Suprapubic skin (tissue), 4 donors: ENCODE data around the gene IQGAP2. TPM values are rescaled to one million over a fixed set of nuclear protein-coding genes. Genes with fewer than 3 reads are reported as not detected.

Experiments used
- DNase-seq, 2 donors: peaks; one replicate each; pipeline ENCODE4 v3.0.0-alpha.2; 2019; ENCODE audit warnings: low spot score in 2 of 2
- H3K27ac ChIP-seq: fragments of 200-600 bp; sonication (generic); one replicate; pipeline ENCODE4 v1.5.1; 2019
- H3K27me3 ChIP-seq: fragments of 200-600 bp; sonication (generic); one replicate; pipeline ENCODE4 v1.5.1; 2019
- H3K36me3 ChIP-seq: fragments of 200-600 bp; sonication (generic); one replicate; pipeline ENCODE4 v1.5.1; 2019
- H3K4me1 ChIP-seq: fragments of 200-600 bp; sonication (generic); one replicate; pipeline ENCODE4 v1.5.1; 2019
- H3K4me3 ChIP-seq: fragments of 200-600 bp; sonication (generic); one replicate; pipeline ENCODE4 v1.5.1; 2019; ENCODE audit warnings: mild to moderate bottlenecking
- H3K9me3 ChIP-seq: fragments of 200-600 bp; sonication (generic); one replicate; pipeline ENCODE4 v1.5.1; 2019
- EP300 ChIP-seq: sonication (generic); formaldehyde crosslinking; IDR thresholded peaks from one replicate; pipeline ENCODE4 v1.6.1; 2017; ENCODE audit warnings: antibody characterized with exemption
- POLR2A ChIP-seq, 2 donors: fragments of 450-650 bp; IDR thresholded peaks; one replicate each; pipeline ENCODE4 v1.6.1; 2017; ENCODE audit warnings: antibody characterized with exemption in 2 of 2, mild to moderate bottlenecking in 2 of 2, moderate library complexity in 2 of 2
- POLR2AphosphoS5 ChIP-seq, 3 donors: sonication (generic); formaldehyde crosslinking; IDR thresholded peaks; one replicate each; pipeline ENCODE4 v1.6.1; 2017; ENCODE audit warnings: antibody characterized with exemption in 3 of 3
- WGBS: methylation state at CpG from one replicate; pipeline ENCODE4 v1.1.5; 2018; 5-methylcytosine and 5-hydroxymethylcytosine counted together
- total RNA-seq, 4 donors: library from RNA; depleted of rRNA; stranded (reverse); fragments of >200 nt; gene quantifications; one replicate each; pipeline ENCODE4 v1.1.0, GENCODE V29; 2016
- TF ChIP-seq, protein P1 (sequence below), 2 donors: fragments of 200-600 bp in 1 of 2; fragments of 450-650 bp in 1 of 2; sonication (generic) in 1 of 2; IDR thresholded peaks; one replicate each; pipeline ENCODE4 v1.5.1; 2016 to 2019; ENCODE audit warnings: antibody characterized with exemption in 2 of 2, mild to moderate bottlenecking in 1 of 2, moderate library complexity in 1 of 2

IQGAP2 gene
- total RNA-seq, 4 donors from 2014 or later: 10.1 to 49.0 (median 12.8) TPM

DNA sequence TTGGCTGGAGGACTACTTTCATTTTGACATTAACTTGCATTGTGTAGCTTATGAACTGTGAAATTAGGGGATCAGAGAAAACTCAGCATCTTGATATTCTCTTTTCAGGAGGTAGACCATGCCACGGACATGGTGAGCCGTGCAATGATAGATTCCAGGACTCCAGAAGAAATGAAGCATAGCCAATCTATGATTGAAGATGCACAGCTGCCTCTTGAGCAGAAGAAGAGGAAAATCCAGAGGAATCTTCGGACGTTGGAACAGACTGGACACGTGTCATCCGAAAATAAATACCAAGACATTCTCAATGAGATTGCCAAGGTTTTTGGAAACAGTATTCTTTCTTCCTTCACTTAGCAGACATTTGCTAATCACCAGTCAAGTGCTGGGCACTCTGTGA is 292.3 kb downstream of the IQGAP2 start:
- Histone ChIP-seq H3K27ac (no peak overlapping the region), H3K4me3 (no peak overlapping the region), H3K4me1 (peaks cover 8% of the 10 kb centered on the region), H3K9me3 (no peaks in the 10 kb centered on the region), H3K27me3 (no peaks in the 10 kb centered on the region), H3K36me3 (no peaks in the 10 kb centered on the region)
- no peak for DNase-seq
- 89% methylated on average over 6 of the region's 6 CpGs for WGBS
- TF ChIP-seq POLR2AphosphoS5 (IDR thresholded peaks at IDR 0.05) (no peak), POLR2A (IDR thresholded peaks at IDR 0.05) (no peak), EP300 (no peak)
- TF ChIP-seq, protein P1, sequence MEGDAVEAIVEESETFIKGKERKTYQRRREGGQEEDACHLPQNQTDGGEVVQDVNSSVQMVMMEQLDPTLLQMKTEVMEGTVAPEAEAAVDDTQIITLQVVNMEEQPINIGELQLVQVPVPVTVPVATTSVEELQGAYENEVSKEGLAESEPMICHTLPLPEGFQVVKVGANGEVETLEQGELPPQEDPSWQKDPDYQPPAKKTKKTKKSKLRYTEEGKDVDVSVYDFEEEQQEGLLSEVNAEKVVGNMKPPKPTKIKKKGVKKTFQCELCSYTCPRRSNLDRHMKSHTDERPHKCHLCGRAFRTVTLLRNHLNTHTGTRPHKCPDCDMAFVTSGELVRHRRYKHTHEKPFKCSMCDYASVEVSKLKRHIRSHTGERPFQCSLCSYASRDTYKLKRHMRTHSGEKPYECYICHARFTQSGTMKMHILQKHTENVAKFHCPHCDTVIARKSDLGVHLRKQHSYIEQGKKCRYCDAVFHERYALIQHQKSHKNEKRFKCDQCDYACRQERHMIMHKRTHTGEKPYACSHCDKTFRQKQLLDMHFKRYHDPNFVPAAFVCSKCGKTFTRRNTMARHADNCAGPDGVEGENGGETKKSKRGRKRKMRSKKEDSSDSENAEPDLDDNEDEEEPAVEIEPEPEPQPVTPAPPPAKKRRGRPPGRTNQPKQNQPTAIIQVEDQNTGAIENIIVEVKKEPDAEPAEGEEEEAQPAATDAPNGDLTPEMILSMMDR (IDR thresholded peaks at IDR 0.05): no peak

DNA sequence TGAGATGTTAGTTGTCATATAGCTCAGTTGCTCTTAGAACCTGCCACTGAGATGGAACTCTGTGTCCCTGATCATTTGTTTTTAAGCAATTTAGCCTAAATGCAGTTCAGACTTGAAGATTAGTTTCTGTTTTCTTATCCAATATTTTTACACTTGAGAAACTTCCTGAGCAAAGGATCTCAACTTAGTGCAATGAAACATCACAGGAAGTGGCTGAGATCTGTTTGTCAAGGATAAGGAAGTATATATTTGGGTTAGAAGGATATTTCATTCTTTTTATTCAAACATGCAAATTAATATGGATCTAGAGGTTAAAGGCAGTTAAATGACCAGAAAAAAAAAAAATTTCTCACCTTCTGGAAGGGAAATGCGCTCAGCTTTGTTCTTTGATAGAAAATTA is 293.2 kb downstream of the IQGAP2 start:
- 96% methylated on average over 1 of the region's 1 CpG for WGBS
- Histone ChIP-seq H3K4me3 (no peak overlapping the region), H3K36me3 (no peaks in the 10 kb centered on the region), H3K4me1 (peaks cover 7% of the 10 kb centered on the region), H3K27ac (no peak overlapping the region), H3K9me3 (no peaks in the 10 kb centered on the region), H3K27me3 (no peaks in the 10 kb centered on the region)
- DNase-seq: no peak
- no peak for TF ChIP-seq EP300
- TF ChIP-seq POLR2AphosphoS5 (IDR thresholded peaks at IDR 0.05): no peak
- TF ChIP-seq POLR2A (IDR thresholded peaks at IDR 0.05): no peak
- TF ChIP-seq, protein P1 (IDR thresholded peaks at IDR 0.05): no peak

DNA sequence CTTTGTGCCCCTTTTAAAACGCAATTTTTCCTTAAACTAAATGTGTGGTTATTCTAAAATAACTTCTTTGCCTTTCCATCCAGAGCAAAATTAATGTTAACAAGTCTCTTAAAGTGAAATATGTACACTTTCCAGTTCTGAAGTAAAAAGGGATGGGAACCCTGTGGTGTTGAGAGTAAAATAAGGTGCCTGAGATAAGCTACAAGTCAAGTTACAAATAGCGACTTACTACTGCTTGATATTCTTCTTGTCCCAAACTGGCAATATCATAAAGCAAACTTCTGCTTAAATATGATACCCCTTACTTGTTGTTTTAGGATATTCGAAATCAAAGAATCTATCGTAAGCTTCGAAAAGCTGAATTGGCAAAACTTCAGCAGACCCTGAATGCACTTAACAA is 294.6 kb downstream of the IQGAP2 start:
- no peak for DNase-seq
- Histone ChIP-seq H3K4me3 (no peak overlapping the region), H3K27me3 (no peaks in the 10 kb centered on the region), H3K9me3 (no peaks in the 10 kb centered on the region), H3K4me1 (peaks cover 11% of the 10 kb centered on the region), H3K36me3 (no peaks in the 10 kb centered on the region), H3K27ac (no peak overlapping the region)
- TF ChIP-seq EP300 (no peak), POLR2AphosphoS5 (IDR thresholded peaks at IDR 0.05) (no peak), POLR2A (IDR thresholded peaks at IDR 0.05) (no peak)
- TF ChIP-seq, protein P1 (IDR thresholded peaks at IDR 0.05): no peak
- WGBS: 94% methylated on average over 5 of the region's 5 CpGs

DNA sequence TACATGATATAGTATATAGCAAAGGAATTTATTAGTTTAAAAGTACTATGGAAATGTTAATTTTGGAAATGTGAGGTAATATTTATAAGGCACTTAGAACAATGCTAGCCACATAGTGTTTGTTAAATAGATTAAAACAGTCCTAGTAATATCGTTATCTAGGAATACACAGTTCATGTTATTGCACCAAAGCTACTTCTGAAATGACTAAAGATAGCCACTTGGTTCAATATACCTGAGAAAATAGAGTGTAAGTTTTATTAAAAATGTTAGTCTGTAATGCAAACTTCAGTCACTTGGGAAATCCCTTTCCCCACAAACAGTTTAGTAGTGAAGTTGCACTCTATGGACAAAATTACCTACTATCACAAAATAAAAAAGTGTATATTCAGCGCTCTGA is 297.5 kb downstream of the IQGAP2 start:
- no peaks in the 10 kb centered on the region for H3K36me3 ChIP-seq
- TF ChIP-seq, protein P1 (IDR thresholded peaks at IDR 0.05): no peak
- TF ChIP-seq EP300: no peak
- TF ChIP-seq POLR2AphosphoS5 (IDR thresholded peaks at IDR 0.05): no peak
- no peak for TF ChIP-seq POLR2A (IDR thresholded peaks at IDR 0.05)
- 96% methylated on average over 2 of the region's 2 CpGs for WGBS

DNA sequence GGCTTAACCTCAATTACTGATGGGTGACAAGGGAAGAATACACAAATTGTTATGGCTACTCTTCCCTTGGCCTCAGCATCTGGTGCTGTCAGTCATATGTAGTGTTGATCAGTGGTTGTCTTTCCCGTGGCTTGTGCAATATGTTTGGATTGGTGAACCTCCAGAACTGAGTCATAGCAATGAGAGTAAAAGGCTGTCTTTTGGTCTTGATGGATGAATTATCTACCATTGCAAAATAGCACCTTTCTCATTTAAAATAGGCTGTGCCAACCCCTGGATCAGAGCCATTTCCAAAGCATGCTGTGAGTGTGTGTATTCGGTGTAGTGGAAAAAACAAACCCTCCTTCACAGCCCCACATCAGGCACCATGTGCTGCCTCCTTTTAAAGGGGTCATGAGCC is 298.2 kb downstream of the IQGAP2 start:
- Histone ChIP-seq H3K9me3 (no peaks in the 10 kb centered on the region), H3K27me3 (no peaks in the 10 kb centered on the region), H3K4me3 (no peak overlapping the region), H3K27ac (no peak overlapping the region), H3K4me1 (peaks cover 21% of the 10 kb centered on the region), H3K36me3 (no peaks in the 10 kb centered on the region)
- TF ChIP-seq POLR2A (IDR thresholded peaks at IDR 0.05): no peak
- no peak for TF ChIP-seq POLR2AphosphoS5 (IDR thresholded peaks at IDR 0.05)
- TF ChIP-seq, protein P1 (IDR thresholded peaks at IDR 0.05): no peak
- no peak for TF ChIP-seq EP300
- DNase-seq: no peak
- WGBS: 43% methylated on average over 2 of the region's 2 CpGs

More for the DNA sequence above, 297.5 kb downstream of the IQGAP2 start:
- H3K4me3 ChIP-seq: no peak overlapping the region
- H3K27ac ChIP-seq: no peak overlapping the region
- DNase-seq: no peak
- H3K27me3 ChIP-seq: no peaks in the 10 kb centered on the region
- H3K9me3 ChIP-seq: no peaks in the 10 kb centered on the region
- peaks cover 21% of the 10 kb centered on the region for H3K4me1 ChIP-seq
